Measurements from ENCODE around the gene SFTPD.
"Not testable (repeated sequence)": the region's sequence is repeated elsewhere in the genome, so short reads cannot be mapped to it uniquely, and the experiment has no call there.

Gene SFTPD

DNA sequence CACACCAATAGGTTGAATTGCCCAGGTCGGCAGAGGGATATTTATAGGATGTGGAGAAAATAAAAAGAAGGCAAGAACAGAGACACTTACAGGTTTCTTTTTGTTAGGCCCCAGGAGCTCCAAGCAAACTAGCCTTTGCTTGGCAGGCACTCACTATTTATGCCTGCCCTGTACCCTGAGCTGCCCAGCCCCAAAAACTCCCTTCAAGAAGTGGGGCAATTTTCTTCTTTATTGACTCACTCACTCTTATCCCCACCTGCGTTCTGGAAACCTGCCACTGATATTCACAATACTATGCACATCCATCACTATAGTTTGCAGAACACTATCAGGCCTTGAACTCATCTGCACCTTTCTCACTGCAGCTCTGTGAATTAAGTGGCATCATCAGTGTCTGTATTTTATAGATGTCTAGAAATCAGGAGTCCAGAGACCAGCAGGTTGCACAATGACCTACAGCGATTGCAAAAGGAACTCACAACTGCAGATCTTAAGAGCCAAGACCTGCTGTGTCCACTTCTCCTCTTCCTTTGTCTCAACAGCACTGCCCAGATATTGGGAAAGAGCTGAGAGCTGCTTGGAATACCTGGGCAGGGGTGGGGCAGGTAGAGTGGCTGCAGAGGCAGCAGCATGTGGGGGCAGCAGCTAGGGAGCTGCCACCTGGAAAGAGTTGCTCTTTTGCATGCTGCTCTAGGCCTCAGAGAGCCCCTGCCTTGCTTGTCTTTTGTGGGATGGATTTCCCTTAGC, at the start of gene SFTPD:
TSS of gene SFTPD (minus strand) at position 130 of the 747 bp plus-strand sequence. CDS start 2,446 bp downstream, outside the sequence.
- ATAC-seq, result no peak

DNA sequence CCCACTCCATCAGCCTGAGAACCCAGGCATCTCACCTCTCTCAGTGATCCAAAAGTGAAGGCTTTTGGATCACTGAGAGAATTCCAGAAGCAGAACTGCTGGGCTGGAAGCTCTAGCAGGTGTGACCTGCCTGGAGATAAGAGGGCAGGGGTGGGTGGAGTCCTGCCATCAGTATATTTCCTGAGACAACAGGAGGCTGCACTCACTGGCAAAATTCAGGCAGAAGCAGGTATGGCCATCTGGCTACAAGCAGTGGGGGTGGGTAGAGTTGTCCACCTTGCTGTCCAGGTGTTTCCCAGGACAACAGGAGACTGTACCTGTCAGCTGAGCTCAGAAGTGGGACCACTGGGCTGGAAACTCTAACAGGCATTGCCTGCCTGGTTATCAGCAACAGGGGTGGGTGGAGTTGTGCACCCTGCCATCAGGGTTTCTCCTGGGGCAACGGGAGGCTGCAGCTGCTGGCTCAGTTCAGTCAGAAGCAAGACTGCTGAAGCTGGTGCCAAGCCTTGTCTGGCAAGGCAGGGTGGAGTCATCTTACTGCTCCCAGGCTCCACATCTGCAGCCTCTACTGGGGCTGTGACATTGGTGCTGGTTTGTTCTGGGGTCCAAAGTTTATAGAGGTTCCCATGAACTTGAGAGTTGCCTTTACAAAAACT, 47.2 kb upstream of the SFTPD start:
- no peak for ATAC-seq

- no peak for ATAC-seq
Observed at GRCh38 chr10:79994556-79994955, 45.7 kb upstream of the SFTPD start.

GRCh38 chr10:79988199-79988598, 39.3 kb upstream of the SFTPD start:
- not testable (repeated sequence) for ATAC-seq

- not testable (repeated sequence) for ATAC-seq
Observed at GRCh38 chr10:79986661-79987060, 37.8 kb upstream of the SFTPD start.

DNA sequence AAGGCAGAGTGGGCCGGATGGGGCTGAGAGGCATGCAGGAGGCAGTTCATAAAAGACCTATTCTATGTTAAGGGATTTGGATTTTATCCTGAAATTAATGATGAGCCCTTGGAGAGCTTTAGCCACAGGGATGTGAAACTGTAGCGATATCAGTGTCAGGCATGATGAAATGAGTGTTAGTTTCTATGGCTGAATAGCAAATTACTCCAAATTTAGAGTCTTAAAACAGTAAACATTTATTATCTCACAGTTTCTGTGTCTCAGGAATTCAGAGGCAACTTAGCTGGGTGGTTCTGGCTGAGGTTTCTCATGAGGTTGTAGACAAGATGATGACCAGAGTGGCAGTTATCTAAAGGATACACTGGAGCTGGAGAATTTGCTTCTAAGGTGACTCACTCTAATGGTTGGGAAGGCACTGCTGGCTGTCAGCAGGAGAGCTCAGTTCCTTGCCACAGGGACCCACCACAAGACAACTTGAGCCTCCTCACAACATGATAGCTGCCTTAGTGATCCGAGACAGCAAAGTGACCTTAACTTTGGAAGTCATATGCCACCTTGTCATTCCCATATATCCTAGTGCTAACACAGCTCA, 36.7 kb upstream of the SFTPD start:
- no peak for ATAC-seq

DNA sequence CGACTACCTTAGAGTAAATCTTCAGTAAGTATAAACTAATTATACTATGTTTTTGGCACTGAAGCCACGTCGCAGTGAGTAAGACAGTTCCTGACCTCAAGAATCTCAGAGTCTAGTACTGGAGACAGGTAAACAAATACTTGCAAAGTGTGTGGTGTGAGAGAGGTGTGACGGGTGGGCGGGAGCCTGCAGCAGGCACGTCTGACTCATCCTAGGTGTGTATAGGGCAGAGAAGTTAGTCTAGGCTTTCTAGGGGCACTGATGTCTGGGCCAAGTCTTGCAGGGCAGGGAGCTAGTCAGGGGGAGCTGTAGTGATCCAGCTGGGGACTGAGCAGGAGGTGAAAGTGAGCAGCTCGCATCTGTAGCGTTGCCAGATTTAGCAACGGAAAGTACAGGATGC, 35.9 kb upstream of the SFTPD start:
- ATAC-seq, result peak; percentile 83

- no peak for ATAC-seq
Observed at GRCh38 chr10:79983286-79983909, 34.5 kb upstream of the SFTPD start.

- ATAC-seq, result no peak
Observed at GRCh38 chr10:79982861-79983260, 34.0 kb upstream of the SFTPD start.

DNA sequence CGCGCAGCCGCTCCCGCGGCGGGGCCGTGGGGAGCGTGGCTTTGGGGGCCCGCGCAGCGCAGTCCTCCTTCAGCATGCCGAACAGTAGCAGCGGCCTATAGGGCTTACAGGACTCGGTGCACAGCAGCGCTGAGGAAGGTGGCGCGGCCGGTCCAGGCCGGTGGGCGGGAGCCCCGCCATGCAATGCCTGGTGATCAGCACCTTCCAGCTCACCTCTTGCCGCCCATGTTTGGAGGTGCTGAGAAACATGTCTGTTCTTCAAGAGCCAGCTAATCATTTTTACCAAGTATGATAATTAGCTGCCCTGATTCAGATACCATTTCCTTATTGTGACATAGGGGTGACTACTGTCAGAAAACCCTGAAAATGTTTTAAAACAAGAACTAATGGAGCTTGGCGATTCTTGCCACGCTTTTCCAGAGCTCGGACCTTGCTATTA, 33.5 kb upstream of the SFTPD start:
- no peak for ATAC-seq

DNA sequence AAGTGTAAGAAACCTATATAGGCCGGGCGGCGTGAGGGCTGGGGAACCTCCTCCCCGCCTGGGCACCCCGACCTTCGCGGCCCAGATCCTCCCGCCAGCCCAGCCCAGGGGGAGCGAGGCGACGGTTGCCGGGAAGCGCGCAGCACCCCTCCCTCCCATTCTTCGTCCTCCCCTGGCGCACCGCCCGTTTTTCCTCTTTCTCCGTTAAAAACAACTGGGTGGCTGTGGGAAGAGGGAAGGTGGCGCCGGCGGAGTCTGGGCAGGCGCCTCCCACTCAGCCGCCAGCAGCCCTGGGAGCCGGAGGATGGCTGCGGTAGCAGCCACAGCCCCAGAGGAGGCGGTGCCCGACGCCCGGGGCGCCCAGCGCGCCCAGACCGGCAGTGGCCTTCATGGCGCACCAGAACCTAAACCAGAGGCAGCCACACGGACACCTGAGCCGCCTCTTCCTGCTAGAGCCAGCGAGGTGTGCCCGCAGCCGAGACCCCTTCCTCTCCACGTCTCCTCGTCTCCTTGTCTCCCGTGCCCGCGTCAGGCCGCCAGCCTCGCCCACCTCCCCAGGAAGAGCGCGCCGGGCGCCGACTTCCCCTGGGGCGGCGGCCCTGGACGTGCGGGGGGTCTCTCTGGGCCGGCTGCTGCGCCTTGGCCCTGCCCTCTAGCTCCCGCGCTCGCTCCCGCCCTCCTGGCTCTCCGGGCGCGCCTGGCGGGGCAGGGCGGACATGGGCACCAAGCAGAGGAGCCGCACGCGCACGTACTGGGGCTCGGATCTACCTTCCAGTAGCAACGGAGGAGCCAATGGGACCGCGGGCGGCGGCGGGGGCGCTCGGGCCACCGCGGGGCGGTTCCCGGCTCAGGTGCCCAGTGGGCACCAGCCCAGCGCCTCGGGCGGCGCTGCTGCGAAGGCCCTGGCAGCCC, 32.8 kb upstream of the SFTPD start:
- ATAC-seq, result peak in 1 of 2 donors; percentile 17

DNA sequence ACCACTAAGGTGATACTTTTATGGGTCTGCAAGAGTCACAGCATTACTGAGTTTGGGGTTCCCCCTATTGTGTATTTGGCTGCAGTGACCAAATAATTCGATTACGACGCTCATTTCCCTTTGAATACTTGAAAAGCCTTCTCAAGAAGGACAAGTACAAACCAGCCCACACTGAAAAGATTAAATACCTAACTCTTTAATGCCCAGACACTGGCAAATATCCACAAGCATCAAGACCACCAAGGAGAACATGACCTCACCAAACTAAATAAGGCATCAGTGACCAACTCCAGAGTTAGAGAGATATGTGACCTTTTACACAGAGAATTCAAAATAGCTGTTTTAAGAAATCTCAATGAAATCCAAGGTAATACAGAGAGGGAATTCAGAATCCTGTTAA, 31.8 kb upstream of the SFTPD start:
- no peak for ATAC-seq

GRCh38 chr10:79979976-79980687, 31.2 kb upstream of the SFTPD start:
- no peak for ATAC-seq

DNA sequence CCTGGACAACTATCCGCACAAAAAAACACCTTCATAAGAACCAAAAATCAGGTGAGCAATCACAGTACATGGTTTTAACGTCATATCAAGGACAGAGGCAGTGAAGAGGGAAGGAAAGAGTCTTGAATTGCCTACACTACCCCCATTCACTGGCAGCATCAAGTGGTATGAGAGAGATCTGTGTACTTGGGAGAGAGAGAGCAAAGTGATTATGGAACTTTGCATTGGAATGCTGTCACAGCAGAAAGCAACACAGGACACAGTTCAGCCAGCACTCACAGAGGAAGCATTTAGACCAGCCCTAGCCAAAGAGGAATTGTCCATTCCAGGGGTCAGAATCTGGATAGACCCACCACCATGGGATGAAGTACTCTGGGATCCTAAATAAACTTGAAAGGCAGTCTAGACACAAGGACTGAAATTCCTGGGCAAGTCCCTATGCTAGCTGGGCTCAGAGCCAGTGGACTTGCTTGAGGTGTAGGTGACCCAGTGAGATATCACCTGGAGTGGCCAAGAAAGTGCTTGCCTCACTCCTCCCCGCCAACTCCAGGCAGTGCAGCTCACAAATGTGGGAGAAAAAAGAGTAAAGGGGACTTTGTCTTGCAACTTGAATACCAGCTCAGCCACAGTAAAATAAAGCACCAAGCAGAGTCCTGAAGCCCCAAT, 30.5 kb upstream of the SFTPD start:
- no peak for ATAC-seq

DNA sequence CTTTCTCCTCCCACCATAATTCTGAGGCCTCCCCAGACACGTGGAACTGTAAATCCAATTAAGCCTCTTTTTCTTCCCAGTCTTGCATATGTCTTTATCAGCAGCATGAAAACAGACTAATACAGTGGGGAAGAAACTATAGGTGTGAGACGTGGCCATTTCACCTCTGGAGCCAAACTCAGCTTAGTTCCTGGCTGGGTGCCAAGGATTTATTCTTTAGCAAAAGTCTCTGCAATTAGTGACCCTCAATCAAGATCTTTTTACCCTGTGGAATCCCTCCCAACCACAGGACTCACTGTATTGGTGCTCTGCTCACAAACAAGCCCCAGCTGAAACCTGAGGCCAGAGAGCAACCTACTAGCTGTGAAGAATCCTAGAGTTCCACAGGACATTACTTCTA, 28.1 kb upstream of the SFTPD start:
- no peak for ATAC-seq

- ATAC-seq, result no peak
Observed at GRCh38 chr10:79970062-79970461, 21.2 kb upstream of the SFTPD start.

- ATAC-seq, result no peak
Observed at GRCh38 chr10:79947787-79948424, 999 bp downstream of the SFTPD start.

GRCh38 chr10:79947083-79947415, 1.9 kb downstream of the SFTPD start:
- ATAC-seq, result peak in 1 of 2 donors; percentile 10

DNA sequence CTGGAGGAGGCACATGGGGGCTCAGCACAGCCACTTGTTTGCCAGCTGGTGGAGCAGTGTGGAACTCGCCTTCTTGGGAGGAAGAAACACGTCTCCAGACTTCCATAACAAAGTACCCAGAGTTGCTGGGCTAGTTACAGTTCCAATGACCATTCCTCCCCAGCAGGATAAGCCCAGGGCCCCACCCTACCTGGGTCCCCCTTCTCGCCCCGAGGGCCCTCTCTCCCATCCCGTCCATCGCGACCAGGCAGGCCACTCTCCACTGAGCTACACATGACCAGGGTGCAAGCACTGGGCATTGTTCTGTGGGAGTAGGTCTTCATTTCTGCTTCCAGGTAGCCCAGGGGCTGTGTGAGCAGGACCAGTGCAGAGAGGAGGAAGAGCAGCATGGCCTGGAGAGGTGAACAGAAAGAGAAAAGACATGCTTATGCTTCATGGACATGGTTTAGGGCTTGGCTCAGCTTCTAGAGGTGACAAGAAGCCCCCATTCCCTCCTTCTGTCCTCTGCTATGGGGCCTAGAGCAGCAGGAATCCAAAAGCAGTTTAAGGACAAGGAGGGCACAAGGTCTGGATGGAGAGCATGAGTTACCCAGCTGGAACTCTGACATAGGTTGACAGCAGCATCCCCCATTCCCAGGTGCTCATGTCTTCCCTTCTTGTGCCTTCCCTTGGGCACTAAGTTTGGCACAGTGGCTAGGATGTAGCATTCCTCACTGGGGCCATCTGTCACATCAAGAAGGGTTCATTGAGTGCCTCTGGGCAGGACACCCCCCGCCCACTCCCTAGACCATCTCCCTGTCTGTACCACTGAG, 2.4 kb downstream of the SFTPD start:
- no peak for ATAC-seq

All from activated CD4-positive, CD25-positive, alpha-beta regulatory T cell treated with anti-CD3 and anti-CD28 coated beads, Interleukin-2, amount 50 U/mL, for 24 hours (primary cell).